GM23338 (cell line): ENCODE data around the gene LTBR. TPM values are rescaled to one million over a fixed set of nuclear protein-coding genes. Genes with fewer than 3 reads are reported as not detected.

ENCODE experiments used
- ATAC-seq: fragments of 200-7000 bp; cut with Tn5 transposase; 3 replicates; pipeline ENCODE4 v1.9.1; 2020
- DNase-seq: peaks from one replicate; pipeline ENCODE4 v3.0.0-alpha.2; 2015; ENCODE audit warnings: low spot score
- H2AFZ ChIP-seq: fragments of 200-600 bp; sonication (generic); 2 replicates; pipeline ENCODE4 v1.8.0; 2016; ENCODE audit warnings: antibody characterized with exemption, mild to moderate bottlenecking, moderate library complexity
- H3F3A ChIP-seq: fragments of 200-600 bp; sonication (generic); replicated peaks from 2 replicates; pipeline ENCODE4 v1.8.0; 2017; ENCODE audit warnings: antibody characterized with exemption, mixed run types, low read depth
- H3K27ac ChIP-seq: fragments of 200-600 bp; sonication (generic); 2 replicates; pipeline ENCODE4 v1.6.1; 2016; ENCODE audit warnings: low read depth
- H3K27me3 ChIP-seq: fragments of 200-600 bp; sonication (generic); 2 replicates; pipeline ENCODE4 v1.8.0; 2016; ENCODE audit warnings: mild to moderate bottlenecking, mixed run types, moderate library complexity; ENCODE audit not compliant: insufficient read depth
- H3K36me3 ChIP-seq: fragments of 200-600 bp; sonication (generic); 2 replicates; pipeline ENCODE4 v1.8.0; 2016; ENCODE audit warnings: mild to moderate bottlenecking; ENCODE audit not compliant: insufficient read depth
- H3K4me1 ChIP-seq: fragments of 200-600 bp; sonication (generic); 2 replicates; pipeline ENCODE4 v1.8.0; 2016; ENCODE audit warnings: mild to moderate bottlenecking, moderate library complexity; ENCODE audit not compliant: insufficient read depth
- H3K4me2 ChIP-seq: fragments of 200-600 bp; sonication (generic); 2 replicates; pipeline ENCODE4 v1.7.1; 2017; ENCODE audit warnings: mixed run types
- H3K4me3 ChIP-seq: fragments of 200-600 bp; sonication (generic); 2 replicates; pipeline ENCODE4 v1.6.1; 2016; ENCODE audit warnings: mixed run types
- H3K79me2 ChIP-seq: fragments of 200-600 bp; sonication (generic); replicated peaks from 2 replicates; pipeline ENCODE4 v1.8.0; 2017; ENCODE audit warnings: mild to moderate bottlenecking; ENCODE audit not compliant: insufficient read depth
- H3K9me2 ChIP-seq: fragments of 200-600 bp; sonication (generic); 2 replicates; pipeline ENCODE4 v1.8.0; 2017; ENCODE audit not compliant: insufficient read depth
- H4K20me1 ChIP-seq: fragments of 200-600 bp; sonication (generic); replicated peaks from 2 replicates; pipeline ENCODE4 v1.8.0; 2017; ENCODE audit warnings: mild to moderate bottlenecking; ENCODE audit not compliant: insufficient read depth
- H3K27ac Mint-ChIP-seq: 2 replicates; pipeline ENCODE4 v1.8.0; 2020; ENCODE audit warnings: inconsistent platforms, mild to moderate bottlenecking, moderate library complexity, mixed read lengths
- H3K27me3 Mint-ChIP-seq: 3 replicates; pipeline ENCODE4 v1.8.0; 2022; ENCODE audit warnings: low read depth, mild to moderate bottlenecking, moderate library complexity, mixed read lengths, inconsistent platforms; ENCODE audit not compliant: insufficient read depth, poor library complexity
- H3K36me3 Mint-ChIP-seq: 3 replicates; pipeline ENCODE4 v1.8.0; 2021; ENCODE audit warnings: low read depth, mild to moderate bottlenecking, inconsistent platforms, moderate library complexity, mixed read lengths
- H3K4me1 Mint-ChIP-seq: 3 replicates; pipeline ENCODE4 v1.8.0; 2020; ENCODE audit warnings: mild to moderate bottlenecking, inconsistent platforms, mixed read lengths
- H3K4me3 Mint-ChIP-seq: 3 replicates; pipeline ENCODE4 v1.8.0; 2021; ENCODE audit warnings: moderate library complexity, mild to moderate bottlenecking, inconsistent platforms, mixed read lengths
- H3K9me3 Mint-ChIP-seq: 3 replicates; pipeline ENCODE4 v1.8.0; 2020; ENCODE audit warnings: moderate library complexity, mild to moderate bottlenecking, inconsistent platforms, mixed read lengths
- CREB1 ChIP-seq: fragments of 250-450 bp; sonication (Bioruptor Pico); IDR thresholded peaks from 2 replicates; pipeline ENCODE4 v1.5.0; 2020; ENCODE audit warnings: low read depth, mild to moderate bottlenecking, moderate library complexity
- EZH2 ChIP-seq: fragments of 200-600 bp; sonication (generic); IDR thresholded peaks from one replicate; pipeline ENCODE4 v1.8.0; 2017; ENCODE audit warnings: antibody characterized with exemption, mild to moderate bottlenecking, low read depth; ENCODE audit not compliant: unreplicated experiment
- JUNB ChIP-seq: IDR thresholded peaks from one replicate; pipeline ENCODE4 v1.6.1; 2016; ENCODE audit warnings: antibody characterized with exemption; ENCODE audit not compliant: unreplicated experiment
- NANOG ChIP-seq: IDR thresholded peaks from 2 replicates; pipeline ENCODE4 v1.6.1; 2016; ENCODE audit warnings: antibody characterized with exemption, borderline replicate concordance
- POLR2AphosphoS5 ChIP-seq: IDR thresholded peaks from 2 replicates; pipeline ENCODE4 v1.6.1; 2016; ENCODE audit warnings: antibody characterized with exemption, low read depth
- ZNF114 ChIP-seq: fragments of 250-450 bp; sonication (Bioruptor Pico); IDR thresholded peaks from 2 replicates; pipeline ENCODE4 v1.5.0; 2020; ENCODE audit warnings: mild to moderate bottlenecking, moderate library complexity
- ZNF331 ChIP-seq: fragments of 250-450 bp; sonication (Bioruptor Pico); IDR thresholded peaks from 2 replicates; pipeline ENCODE4 v1.5.0; 2020; ENCODE audit warnings: low read depth, mild to moderate bottlenecking, moderate library complexity
- polyA plus RNA-seq: library from polyadenylated mRNA; unstranded; fragments of >200 nt; fragmentation: Nextera tagmentation; extraction: Ambion mirVana; gene quantifications from 2 replicates; pipeline ENCODE4 v1.2.1, GENCODE V29; 2016
- total RNA-seq: library from RNA; depleted of rRNA; stranded (reverse); fragments of >200 nt; shearing (Covaris generic); gene quantifications from 2 replicates; pipeline ENCODE4 v1.2.3, GENCODE V29; 2014
- TF ChIP-seq, protein P1 (sequence below): fragments of 250-450 bp; sonication (Bioruptor Pico); IDR thresholded peaks from 2 replicates; pipeline ENCODE4 v1.5.0; 2020; ENCODE audit warnings: mild to moderate bottlenecking, moderate library complexity
- TF ChIP-seq, protein P2 (sequence below): IDR thresholded peaks from 2 replicates; pipeline ENCODE4 v1.6.1; 2016; ENCODE audit warnings: antibody characterized with exemption
- TF ChIP-seq, protein P3 (sequence below), 2 experiments: fragments of 200-600 bp in 1 of 2; sonication (generic) in 1 of 2; conservative IDR thresholded peaks; 2 replicates each; pipeline versions ENCODE4 v1.5.1 to v1.6.1; 2016 to 2017; ENCODE audit warnings: antibody characterized with exemption in 2 of 2, low read depth in 2 of 2, mild to moderate bottlenecking in 2 of 2, moderate library complexity in 1 of 2

LTBR gene
- total and polyA plus RNA-seq, 2 experiments from 2014 or later: 6.1 to 6.8 TPM

DNA sequence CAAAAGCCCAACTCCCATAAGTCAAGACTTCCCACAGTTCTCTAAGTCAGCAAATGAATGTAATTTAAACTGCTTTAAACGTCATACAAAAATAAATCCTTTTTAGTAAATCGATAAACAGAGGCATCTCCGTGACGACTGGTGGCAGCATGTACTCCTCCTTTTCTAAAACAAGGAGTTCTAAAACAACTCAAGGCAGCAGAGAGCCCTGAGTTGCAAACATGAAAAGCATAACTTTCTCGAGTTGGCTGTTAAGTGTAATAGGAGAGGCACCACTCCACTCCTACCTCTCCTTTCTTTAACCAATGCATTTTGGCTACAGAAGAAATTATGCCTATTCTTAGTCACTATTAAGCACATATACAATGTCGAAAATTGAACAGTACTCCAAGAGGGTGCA lies 22.0 kb downstream of the LTBR start (continued):
- TF ChIP-seq, protein P1, sequence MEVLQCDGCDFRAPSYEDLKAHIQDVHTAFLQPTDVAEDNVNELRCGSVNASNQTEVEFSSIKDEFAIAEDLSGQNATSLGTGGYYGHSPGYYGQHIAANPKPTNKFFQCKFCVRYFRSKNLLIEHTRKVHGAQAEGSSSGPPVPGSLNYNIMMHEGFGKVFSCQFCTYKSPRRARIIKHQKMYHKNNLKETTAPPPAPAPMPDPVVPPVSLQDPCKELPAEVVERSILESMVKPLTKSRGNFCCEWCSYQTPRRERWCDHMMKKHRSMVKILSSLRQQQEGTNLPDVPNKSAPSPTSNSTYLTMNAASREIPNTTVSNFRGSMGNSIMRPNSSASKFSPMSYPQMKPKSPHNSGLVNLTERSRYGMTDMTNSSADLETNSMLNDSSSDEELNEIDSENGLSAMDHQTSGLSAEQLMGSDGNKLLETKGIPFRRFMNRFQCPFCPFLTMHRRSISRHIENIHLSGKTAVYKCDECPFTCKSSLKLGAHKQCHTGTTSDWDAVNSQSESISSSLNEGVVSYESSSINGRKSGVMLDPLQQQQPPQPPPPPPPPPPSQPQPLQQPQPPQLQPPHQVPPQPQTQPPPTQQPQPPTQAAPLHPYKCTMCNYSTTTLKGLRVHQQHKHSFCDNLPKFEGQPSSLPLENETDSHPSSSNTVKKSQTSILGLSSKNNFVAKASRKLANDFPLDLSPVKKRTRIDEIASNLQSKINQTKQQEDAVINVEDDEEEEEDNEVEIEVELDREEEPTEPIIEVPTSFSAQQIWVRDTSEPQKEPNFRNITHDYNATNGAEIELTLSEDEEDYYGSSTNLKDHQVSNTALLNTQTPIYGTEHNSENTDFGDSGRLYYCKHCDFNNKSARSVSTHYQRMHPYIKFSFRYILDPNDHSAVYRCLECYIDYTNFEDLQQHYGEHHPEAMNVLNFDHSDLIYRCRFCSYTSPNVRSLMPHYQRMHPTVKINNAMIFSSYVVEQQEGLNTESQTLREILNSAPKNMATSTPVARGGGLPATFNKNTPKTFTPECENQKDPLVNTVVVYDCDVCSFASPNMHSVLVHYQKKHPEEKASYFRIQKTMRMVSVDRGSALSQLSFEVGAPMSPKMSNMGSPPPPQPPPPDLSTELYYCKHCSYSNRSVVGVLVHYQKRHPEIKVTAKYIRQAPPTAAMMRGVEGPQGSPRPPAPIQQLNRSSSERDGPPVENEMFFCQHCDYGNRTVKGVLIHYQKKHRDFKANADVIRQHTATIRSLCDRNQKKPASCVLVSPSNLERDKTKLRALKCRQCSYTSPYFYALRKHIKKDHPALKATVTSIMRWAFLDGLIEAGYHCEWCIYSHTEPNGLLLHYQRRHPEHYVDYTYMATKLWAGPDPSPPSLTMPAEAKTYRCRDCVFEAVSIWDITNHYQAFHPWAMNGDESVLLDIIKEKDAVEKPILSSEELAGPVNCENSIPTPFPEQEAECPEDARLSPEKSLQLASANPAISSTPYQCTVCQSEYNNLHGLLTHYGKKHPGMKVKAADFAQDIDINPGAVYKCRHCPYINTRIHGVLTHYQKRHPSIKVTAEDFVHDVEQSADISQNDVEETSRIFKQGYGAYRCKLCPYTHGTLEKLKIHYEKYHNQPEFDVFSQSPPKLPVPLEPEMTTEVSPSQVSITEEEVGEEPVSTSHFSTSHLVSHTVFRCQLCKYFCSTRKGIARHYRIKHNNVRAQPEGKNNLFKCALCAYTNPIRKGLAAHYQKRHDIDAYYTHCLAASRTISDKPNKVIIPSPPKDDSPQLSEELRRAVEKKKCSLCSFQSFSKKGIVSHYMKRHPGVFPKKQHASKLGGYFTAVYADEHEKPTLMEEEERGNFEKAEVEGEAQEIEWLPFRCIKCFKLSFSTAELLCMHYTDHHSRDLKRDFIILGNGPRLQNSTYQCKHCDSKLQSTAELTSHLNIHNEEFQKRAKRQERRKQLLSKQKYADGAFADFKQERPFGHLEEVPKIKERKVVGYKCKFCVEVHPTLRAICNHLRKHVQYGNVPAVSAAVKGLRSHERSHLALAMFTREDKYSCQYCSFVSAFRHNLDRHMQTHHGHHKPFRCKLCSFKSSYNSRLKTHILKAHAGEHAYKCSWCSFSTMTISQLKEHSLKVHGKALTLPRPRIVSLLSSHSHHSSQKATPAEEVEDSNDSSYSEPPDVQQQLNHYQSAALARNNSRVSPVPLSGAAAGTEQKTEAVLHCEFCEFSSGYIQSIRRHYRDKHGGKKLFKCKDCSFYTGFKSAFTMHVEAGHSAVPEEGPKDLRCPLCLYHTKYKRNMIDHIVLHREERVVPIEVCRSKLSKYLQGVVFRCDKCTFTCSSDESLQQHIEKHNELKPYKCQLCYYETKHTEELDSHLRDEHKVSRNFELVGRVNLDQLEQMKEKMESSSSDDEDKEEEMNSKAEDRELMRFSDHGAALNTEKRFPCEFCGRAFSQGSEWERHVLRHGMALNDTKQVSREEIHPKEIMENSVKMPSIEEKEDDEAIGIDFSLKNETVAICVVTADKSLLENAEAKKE: no peak
- no peak for TF ChIP-seq POLR2AphosphoS5
- TF ChIP-seq, protein P2, sequence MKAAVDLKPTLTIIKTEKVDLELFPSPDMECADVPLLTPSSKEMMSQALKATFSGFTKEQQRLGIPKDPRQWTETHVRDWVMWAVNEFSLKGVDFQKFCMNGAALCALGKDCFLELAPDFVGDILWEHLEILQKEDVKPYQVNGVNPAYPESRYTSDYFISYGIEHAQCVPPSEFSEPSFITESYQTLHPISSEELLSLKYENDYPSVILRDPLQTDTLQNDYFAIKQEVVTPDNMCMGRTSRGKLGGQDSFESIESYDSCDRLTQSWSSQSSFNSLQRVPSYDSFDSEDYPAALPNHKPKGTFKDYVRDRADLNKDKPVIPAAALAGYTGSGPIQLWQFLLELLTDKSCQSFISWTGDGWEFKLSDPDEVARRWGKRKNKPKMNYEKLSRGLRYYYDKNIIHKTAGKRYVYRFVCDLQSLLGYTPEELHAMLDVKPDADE: no peak
- no peak for TF ChIP-seq CREB1 (CRISPR knock-in tag)
- no peak for TF ChIP-seq EZH2
- no peak for TF ChIP-seq NANOG
- TF ChIP-seq JUNB: no peak
- TF ChIP-seq ZNF331: no peak
- no peak for TF ChIP-seq ZNF114 (CRISPR knock-in tag)

DNA sequence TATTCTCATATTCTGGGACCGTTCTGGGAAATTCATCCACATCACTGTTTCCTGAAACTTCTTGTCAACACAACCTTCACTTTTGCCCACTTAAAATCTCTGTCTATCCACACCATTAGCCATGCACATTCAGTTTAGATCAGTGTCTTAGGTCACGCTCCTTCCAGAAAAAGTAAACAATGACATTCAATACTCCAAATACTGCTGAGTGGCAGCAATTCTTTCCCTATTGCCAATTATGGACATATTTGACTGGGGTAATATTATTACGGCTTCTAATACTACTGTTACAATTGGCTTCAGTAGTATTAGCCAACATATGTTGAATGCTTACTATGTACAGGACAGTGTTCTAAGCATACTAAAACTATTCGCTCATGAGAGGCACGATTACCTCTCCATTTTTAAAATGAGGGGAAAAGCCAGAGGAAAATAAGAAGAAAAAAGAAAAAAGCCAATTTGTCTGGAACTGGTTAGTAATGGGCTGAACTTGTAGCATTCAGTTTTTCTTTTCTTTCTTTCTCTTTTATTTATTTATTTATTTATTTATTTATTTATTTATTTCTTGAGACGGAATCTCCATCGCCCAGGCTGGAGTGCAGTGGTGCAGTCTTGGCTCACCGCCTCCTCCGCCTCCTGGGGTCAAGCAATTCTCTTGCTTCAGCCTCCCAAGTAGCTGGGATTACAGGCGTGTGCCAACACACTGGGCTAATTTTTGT lies 23.4 kb downstream of the LTBR start:
- Mint-ChIP-seq H3K27me3 (no peaks in the 10 kb centered on the region), H3K9me3 (no peaks in the 10 kb centered on the region), H3K36me3 (no peaks in the 10 kb centered on the region), H3K4me3 (no peak overlapping the region), H3K27ac (no peak overlapping the region), H3K4me1 (no peaks in the 10 kb centered on the region)
- Histone ChIP-seq H3K9me2 (no peaks in the 10 kb centered on the region), H2AFZ (no peak overlapping the region), H3K4me2 (no peak overlapping the region), H3K79me2 (no peaks in the 10 kb centered on the region), H4K20me1 (no peaks in the 10 kb centered on the region), H3K36me3 (no peaks in the 10 kb centered on the region), H3K4me3 (no peak overlapping the region), H3K4me1 (no peaks in the 10 kb centered on the region), H3K27me3 (no peaks in the 10 kb centered on the region), H3F3A (no peaks in the 10 kb centered on the region), H3K27ac (no peak overlapping the region)
- DNase-seq (no peak), ATAC-seq (no peak)
- TF ChIP-seq ZNF114 (CRISPR knock-in tag): no peak
- TF ChIP-seq, protein P3, sequence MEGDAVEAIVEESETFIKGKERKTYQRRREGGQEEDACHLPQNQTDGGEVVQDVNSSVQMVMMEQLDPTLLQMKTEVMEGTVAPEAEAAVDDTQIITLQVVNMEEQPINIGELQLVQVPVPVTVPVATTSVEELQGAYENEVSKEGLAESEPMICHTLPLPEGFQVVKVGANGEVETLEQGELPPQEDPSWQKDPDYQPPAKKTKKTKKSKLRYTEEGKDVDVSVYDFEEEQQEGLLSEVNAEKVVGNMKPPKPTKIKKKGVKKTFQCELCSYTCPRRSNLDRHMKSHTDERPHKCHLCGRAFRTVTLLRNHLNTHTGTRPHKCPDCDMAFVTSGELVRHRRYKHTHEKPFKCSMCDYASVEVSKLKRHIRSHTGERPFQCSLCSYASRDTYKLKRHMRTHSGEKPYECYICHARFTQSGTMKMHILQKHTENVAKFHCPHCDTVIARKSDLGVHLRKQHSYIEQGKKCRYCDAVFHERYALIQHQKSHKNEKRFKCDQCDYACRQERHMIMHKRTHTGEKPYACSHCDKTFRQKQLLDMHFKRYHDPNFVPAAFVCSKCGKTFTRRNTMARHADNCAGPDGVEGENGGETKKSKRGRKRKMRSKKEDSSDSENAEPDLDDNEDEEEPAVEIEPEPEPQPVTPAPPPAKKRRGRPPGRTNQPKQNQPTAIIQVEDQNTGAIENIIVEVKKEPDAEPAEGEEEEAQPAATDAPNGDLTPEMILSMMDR (conservative IDR thresholded peaks at IDR 0.05; ENCODE audit: low read depth in 2 of 2): no peak
